B cell (primary cell): ENCODE data around the gene N4BP2L1. TPM values are rescaled to one million over a fixed set of nuclear protein-coding genes. Genes with fewer than 3 reads are reported as not detected.
A peak's percentile ranks its signal among the peaks of the same experiment; 100 is the strongest.

Source experiments
- ATAC-seq: fragments of 200-7000 bp; cut with Tn5 transposase; one replicate; pipeline ENCODE4 v1.10.0; 2021; ENCODE audit warnings: low read depth, mild to moderate bottlenecking, moderate number of reproducible peaks, moderate library complexity
- CTCF ChIA-PET: fragments of 350-600 bp; sonication (Branson Sonifier 250); formaldehyde crosslinking; loops from one replicate; lab custom pipeline; 2021; ENCODE audit warnings: antibody characterized with exemption, inconsistent platforms; lab: Charles Lee
- POLR2A ChIA-PET: fragments of 350-600 bp; sonication (Branson Sonifier 250); formaldehyde crosslinking; loops from one replicate; lab custom pipeline; 2021; ENCODE audit warnings: antibody characterized with exemption; lab: Charles Lee
- DNase-seq: peaks from one replicate; pipeline ENCODE4 v3.0.0; 2013
- H2AFZ ChIP-seq: 2 replicates; pipeline ENCODE4 v1.6.1; 2012; ENCODE audit warnings: mild to moderate bottlenecking, low read depth, low read length; ENCODE audit not compliant: insufficient read depth, poor library complexity, severe bottlenecking
- H3K27ac ChIP-seq, 2 donors: 1 replicate in 1 of 2; 2 replicates in 1 of 2; pipeline ENCODE4 v1.5.1; 2012 to 2013; ENCODE audit warnings: low read length in 2 of 2, mild to moderate bottlenecking in 2 of 2, moderate library complexity in 1 of 2
- H3K27me3 ChIP-seq, 4 experiments: fragments of 200-600 bp in 1 of 4; sonication (generic) in 1 of 4; replicated peaks in 1 of 4; 1 replicate in 2 of 4; 2 replicates in 2 of 4; pipeline versions ENCODE4 v1.6.1 to v1.7.0; 2013 to 2016; ENCODE audit warnings: low read length in 3 of 4, mild to moderate bottlenecking in 2 of 4, mixed read lengths in 1 of 4, moderate library complexity in 1 of 4; ENCODE audit not compliant: insufficient read depth in 4 of 4, control insufficient read depth in 3 of 4; ENCODE audit errors: control extremely low read depth in 1 of 4
- H3K36me3 ChIP-seq, 2 experiments: replicated peaks in 1 of 2; 1 replicate in 1 of 2; 2 replicates in 1 of 2; pipeline versions ENCODE4 v1.6.1 to v1.7.1; 2013; ENCODE audit warnings: low read length in 1 of 2; ENCODE audit not compliant: insufficient read depth in 2 of 2, control insufficient read depth in 1 of 2; ENCODE audit errors: control extremely low read depth in 1 of 2, extremely low read depth in 1 of 2
- H3K4me1 ChIP-seq, 2 donors: fragments of 200-600 bp in 1 of 2; sonication (generic) in 1 of 2; 1 replicate in 1 of 2; 2 replicates in 1 of 2; pipeline versions ENCODE4 v1.5.1 to v1.6.1; 2013 to 2017; ENCODE audit warnings: low read length in 2 of 2; ENCODE audit not compliant: control insufficient read depth in 2 of 2, insufficient read depth in 2 of 2
- H3K4me2 ChIP-seq: replicated peaks from 2 replicates; pipeline ENCODE3; 2012; ENCODE audit warnings: mild to moderate bottlenecking, low read depth, low read length; ENCODE audit not compliant: poor library complexity, severe bottlenecking
- H3K4me3 ChIP-seq, 5 experiments: fragments of 200-600 bp in 1 of 5; sonication (generic) in 1 of 5; 1 replicate in 3 of 5; 2 replicates in 2 of 5; pipeline versions ENCODE4 v1.5.1 to v1.7.0; 2011 to 2016; ENCODE audit warnings: low read length in 4 of 5, mild to moderate bottlenecking in 4 of 5, low read depth in 2 of 5, control low read depth in 1 of 5, moderate library complexity in 1 of 5; ENCODE audit not compliant: insufficient read depth in 1 of 5; ENCODE audit errors: control extremely low read depth in 1 of 5, extremely low read depth in 1 of 5
- H3K79me2 ChIP-seq: fragments of 200-600 bp; sonication (generic); one replicate; pipeline ENCODE4 v1.6.0; 2016; ENCODE audit warnings: low read length; ENCODE audit not compliant: control insufficient read depth, insufficient read depth
- H3K9ac ChIP-seq: fragments of 200-600 bp; sonication (generic); 2 replicates; pipeline ENCODE4 v1.6.1; 2017; ENCODE audit warnings: mild to moderate bottlenecking, low read length, moderate library complexity
- H3K9me3 ChIP-seq, 3 donors: one replicate each; pipeline versions ENCODE4 v1.6.1 to v1.7.1; 2013; ENCODE audit warnings: low read length in 2 of 3; ENCODE audit not compliant: control insufficient read depth in 2 of 3, insufficient read depth in 1 of 3; ENCODE audit errors: control extremely low read depth in 1 of 3
- H4K20me1 ChIP-seq: 2 replicates; pipeline ENCODE4 v1.6.0; 2012; ENCODE audit warnings: mild to moderate bottlenecking, low read length; ENCODE audit not compliant: insufficient read depth, control insufficient read depth, poor library complexity, severe bottlenecking
- H3K27ac Mint-ChIP-seq: one replicate; pipeline ENCODE4 v1.8.0; 2021; ENCODE audit warnings: mixed read lengths
- H3K27me3 Mint-ChIP-seq: one replicate; pipeline ENCODE4 v1.8.0; 2021; ENCODE audit warnings: mixed read lengths
- H3K4me1 Mint-ChIP-seq: one replicate; pipeline ENCODE4 v1.8.0; 2021; ENCODE audit warnings: mixed read lengths
- H3K4me3 Mint-ChIP-seq: one replicate; pipeline ENCODE4 v1.8.0; 2021; ENCODE audit warnings: mixed read lengths
- H3K9me3 Mint-ChIP-seq: one replicate; pipeline ENCODE4 v1.8.0; 2022; ENCODE audit warnings: mixed read lengths; ENCODE audit not compliant: insufficient read depth
- EZH2 ChIP-seq: IDR thresholded peaks from 2 replicates; pipeline ENCODE4 v1.6.1; 2012; ENCODE audit warnings: borderline replicate concordance, low read depth, mild to moderate bottlenecking, moderate library complexity, low read length; ENCODE audit not compliant: insufficient read depth, poor library complexity, severe bottlenecking
- WGBS: methylation state at CpG from one replicate; pipeline ENCODE4 v1.1.5; 2013; ENCODE audit warnings: missing lambda C conversion rate; ENCODE audit not compliant: insufficient coverage; 5-methylcytosine and 5-hydroxymethylcytosine counted together
- intact Hi-C: fragments of 100-400 bp; cut with micrococcal nuclease; formaldehyde crosslinking; loops from one replicate; pipeline ENCODE4 v1.10.0; 2022
- polyA plus RNA-seq: library from polyadenylated mRNA; depleted of rRNA; stranded (reverse); fragments of >200 nt; gene quantifications from 2 replicates; pipeline ENCODE4 v1.2.3, GENCODE V29; 2012
- total RNA-seq, 2 donors: library from RNA; stranded (reverse); fragments of 120-200 nt in 1 of 2; gene quantifications; 1 replicate in 1 of 2; 2 replicates in 1 of 2; pipeline versions ENCODE4 v1.2.3 to v1.2.4, GENCODE V29; 2013 to 2022
- TF ChIP-seq, protein P1 (sequence below): fragments of 200-600 bp; IDR thresholded peaks from one replicate; pipeline ENCODE4 v1.8.0; 2022; ENCODE audit warnings: antibody characterized with exemption, mild to moderate bottlenecking

Gene N4BP2L1
- total and polyA plus RNA-seq, 2 donors (not counting 1 experiment from before 2014, with no cell fraction given), result 50.9 to 52.8 TPM

GRCh38 chr13:32426990-32427851 lies 709 bp downstream of the N4BP2L1 start:
- H3K9me3 ChIP-seq, result no peaks in the 10 kb centered on the region
- CTCF ChIA-PET, result interaction anchor here (0.5 to 3.9 kb wide), 10 partner anchors 12 to 1391 kb away, joined by 3 to 14 read pairs (median 4); partner anchors contain the start of genes BRCA2 and ZAR1L
- peak overlapping the region; percentile 81 for H2AFZ ChIP-seq
- ATAC-seq (peak; percentile 12), DNase-seq (peak; percentile 83)
- no peaks in the 10 kb centered on the region for H3K9me3 Mint-ChIP-seq
- peaks cover 50% of the 10 kb centered on the region for H3K4me1 Mint-ChIP-seq
- peaks cover 54% of the 10 kb centered on the region for H3K79me2 ChIP-seq
- peak overlapping the region; percentile 95 to 98 for H3K27ac ChIP-seq
- H3K9ac ChIP-seq, result peak overlapping the region; percentile 93
- H4K20me1 ChIP-seq, result peaks cover 31% of the 10 kb centered on the region
- H3K4me3 Mint-ChIP-seq, result peak overlapping the region; percentile 88
- WGBS, result under 1% methylated on average over 90 of the region's 90 CpGs
- peak overlapping the region; percentile 73 to 93 (median 80) for H3K4me3 ChIP-seq
- H3K4me2 ChIP-seq, result peak overlapping the region; percentile 96
- H3K27me3 ChIP-seq, result no peaks in the 10 kb centered on the region
- no peaks in the 10 kb centered on the region for H3K27me3 Mint-ChIP-seq
- peak overlapping the region; percentile 94 for H3K27ac Mint-ChIP-seq
- POLR2A ChIA-PET, result interaction anchor here (1.3 to 2.5 kb wide), 5 partner anchors 16 to 159 kb away, joined by 4 to 25 read pairs (median 6); partner anchors contain the start of genes BRCA2, N4BP2L2, PDS5B and ZAR1L
- no peak for TF ChIP-seq EZH2
- TF ChIP-seq, protein P1, sequence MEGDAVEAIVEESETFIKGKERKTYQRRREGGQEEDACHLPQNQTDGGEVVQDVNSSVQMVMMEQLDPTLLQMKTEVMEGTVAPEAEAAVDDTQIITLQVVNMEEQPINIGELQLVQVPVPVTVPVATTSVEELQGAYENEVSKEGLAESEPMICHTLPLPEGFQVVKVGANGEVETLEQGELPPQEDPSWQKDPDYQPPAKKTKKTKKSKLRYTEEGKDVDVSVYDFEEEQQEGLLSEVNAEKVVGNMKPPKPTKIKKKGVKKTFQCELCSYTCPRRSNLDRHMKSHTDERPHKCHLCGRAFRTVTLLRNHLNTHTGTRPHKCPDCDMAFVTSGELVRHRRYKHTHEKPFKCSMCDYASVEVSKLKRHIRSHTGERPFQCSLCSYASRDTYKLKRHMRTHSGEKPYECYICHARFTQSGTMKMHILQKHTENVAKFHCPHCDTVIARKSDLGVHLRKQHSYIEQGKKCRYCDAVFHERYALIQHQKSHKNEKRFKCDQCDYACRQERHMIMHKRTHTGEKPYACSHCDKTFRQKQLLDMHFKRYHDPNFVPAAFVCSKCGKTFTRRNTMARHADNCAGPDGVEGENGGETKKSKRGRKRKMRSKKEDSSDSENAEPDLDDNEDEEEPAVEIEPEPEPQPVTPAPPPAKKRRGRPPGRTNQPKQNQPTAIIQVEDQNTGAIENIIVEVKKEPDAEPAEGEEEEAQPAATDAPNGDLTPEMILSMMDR, result no peak
- H3K36me3 ChIP-seq, result peaks cover 1 to 20% of the 10 kb centered on the region in 2 experiments
- intact Hi-C loops, result loop anchor here (1.0 to 5.0 kb wide), 3 partner anchors 111 to 1810 kb away; partner anchors contain the start of genes BRCA2, N4BP2L2, USPL1 and ZAR1L
- peaks cover 28 to 49% of the 10 kb centered on the region in 2 donors for H3K4me1 ChIP-seq
